M059J (cell line): ENCODE results near the gene GALR2. TPM values are rescaled to one million over a fixed set of nuclear protein-coding genes. Genes with fewer than 3 reads are reported as not detected.

ENCODE experiments used
- DNase-seq: peaks from one replicate; pipeline ENCODE4 v3.0.0-alpha.2; 2012; ENCODE audit warnings: low read depth
- total RNA-seq: library from RNA; depleted of rRNA; stranded (reverse); fragments of >200 nt; shearing (Covaris generic); gene quantifications from 2 replicates; pipeline ENCODE4 v1.2.3, GENCODE V29; 2014

The GALR2 gene
- total RNA-seq, 1 experiment from 2014 or later = 0.30 TPM

DNA sequence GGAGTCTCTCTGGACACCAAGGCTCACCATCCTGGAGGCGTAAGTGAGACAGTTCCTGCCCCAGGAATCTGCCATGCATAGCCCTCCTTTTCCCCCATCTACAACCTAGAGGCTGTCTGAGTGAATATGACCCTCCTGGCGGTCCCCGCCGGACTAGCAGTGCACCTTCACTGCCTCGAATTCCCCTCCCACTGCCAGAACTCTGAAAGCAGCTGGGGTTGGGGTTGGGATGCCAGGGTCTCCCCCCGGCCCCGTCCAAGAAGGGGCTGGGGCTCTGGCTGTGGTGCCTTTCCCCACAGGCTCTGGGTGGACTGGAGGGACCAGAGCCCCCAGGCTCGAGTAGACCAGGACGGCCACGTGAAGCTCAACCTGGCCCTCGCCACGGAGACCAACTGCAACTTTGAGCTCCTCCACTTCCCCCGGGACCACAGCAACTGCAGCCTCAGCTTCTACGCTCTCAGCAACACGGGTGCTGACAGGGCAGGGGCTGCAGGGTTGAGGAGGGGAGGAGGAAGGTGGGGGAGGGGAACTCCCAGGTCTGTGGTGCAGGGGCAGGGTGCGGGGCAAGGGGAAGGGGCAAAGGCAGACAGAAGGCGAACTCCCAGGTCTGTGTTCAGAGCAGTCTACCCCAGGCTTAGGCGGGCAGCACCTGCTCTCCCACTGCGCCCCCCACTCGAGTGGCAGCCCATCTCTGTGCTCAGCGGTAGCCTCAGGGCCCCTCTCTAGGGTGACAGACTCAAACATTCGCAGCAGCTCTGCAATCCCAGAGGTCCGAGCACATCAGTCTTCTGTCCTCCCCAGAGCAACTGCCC lies 5.6 kb downstream of the GALR2 start:
- peak; percentile 26 for DNase-seq

DNA sequence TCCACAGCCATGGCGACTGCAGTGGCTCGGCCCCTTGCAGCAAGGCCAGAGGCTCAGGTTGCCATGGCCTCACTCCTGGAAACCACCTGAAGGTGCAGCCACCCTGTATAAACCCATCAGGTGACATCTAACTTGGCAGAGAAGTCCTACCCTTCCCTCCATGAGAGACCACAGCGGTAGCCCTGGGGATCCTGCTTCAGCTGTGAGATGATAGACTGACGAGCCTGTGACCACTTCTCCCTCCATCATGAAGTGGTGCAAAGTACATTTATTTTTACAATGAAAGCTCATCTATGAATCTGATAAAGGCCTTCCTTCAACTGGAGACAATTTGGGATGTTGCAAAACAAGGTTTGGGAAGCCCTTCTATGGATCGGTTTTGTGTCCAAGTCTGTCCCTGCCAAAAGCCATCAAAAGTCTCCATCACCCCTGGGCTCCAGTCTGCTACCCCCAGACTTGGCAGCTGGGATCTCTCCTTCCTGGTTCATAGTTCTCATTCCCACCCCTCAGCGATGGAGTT lies 6.2 kb downstream of the GALR2 start:
- no peak for DNase-seq

GRCh38 chr17:76081295-76082210 lies 7.0 kb downstream of the GALR2 start:
- DNase-seq = no peak

GRCh38 chr17:76082326-76083251 lies 8.0 kb downstream of the GALR2 start:
- DNase-seq = no peak

GRCh38 chr17:76083536-76084182 lies 9.1 kb downstream of the GALR2 start:
- no peak for DNase-seq

- no peak for DNase-seq
These were observed 10.6 kb downstream of the GALR2 start for GRCh38 chr17:76085066-76085730.

GRCh38 chr17:76085731-76086366 lies 11.3 kb downstream of the GALR2 start:
- no peak for DNase-seq

DNA sequence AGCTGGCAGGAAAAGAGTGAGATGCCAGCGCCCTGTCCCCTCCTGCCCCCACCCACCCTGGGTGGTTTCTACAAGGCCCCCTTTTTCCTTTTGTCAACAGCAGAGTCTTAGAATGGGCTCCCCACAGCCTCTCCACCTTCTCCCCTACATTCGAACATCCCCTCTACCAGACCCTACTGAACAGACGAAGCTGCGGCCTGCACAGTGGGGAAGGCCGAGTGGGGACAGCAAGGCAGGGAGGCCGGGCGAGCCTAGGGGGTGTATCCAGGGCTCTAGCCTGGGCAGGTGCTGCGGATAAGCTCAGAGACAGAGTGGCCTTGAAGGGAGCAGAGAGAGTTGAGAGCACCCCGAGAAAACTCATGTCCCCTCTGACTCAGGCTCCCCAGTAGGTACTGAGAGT lies 11.8 kb downstream of the GALR2 start:
- DNase-seq = no peak

GRCh38 chr17:76087531-76087930 lies 12.9 kb downstream of the GALR2 start:
- DNase-seq = no peak

DNA sequence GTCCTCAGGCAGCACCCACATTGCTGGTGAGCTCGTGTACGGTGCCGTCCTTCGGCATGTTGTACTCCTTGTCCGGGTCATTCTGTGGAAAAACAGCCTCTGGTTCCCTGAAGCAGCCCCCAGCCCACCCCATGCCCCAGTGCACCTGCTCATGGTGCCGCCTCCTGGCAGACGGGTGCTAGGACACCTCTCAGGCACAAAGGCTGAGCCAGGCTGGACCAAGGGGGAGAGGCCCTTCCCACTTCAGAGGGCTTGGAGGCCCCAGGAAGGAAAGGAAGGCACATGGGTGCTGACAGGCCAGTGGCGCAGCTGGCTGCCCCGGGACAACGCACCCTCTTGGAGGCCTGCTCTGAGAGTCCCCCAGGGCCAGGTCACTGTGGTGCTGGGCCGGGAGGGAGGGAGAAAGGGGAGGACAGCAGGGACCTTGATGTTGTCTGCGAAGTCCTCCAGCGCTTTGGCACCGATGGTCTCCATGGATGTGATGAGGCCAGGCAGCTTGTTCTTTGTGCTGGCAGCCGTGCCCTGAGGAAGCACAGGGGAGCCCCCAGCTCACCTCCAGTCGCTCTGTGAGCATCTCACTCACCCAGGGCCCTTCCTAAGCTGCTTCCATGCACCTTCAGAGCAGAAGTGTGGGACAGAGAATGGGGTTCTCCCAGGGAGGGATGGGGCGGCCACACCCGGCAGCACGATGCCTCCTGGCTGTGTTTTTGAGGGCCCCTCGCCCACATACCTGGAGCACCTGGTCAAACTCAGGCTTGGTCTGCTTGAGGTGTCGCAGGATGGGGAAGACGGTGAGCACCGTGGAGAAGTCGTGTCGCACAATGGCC lies 13.7 kb downstream of the GALR2 start:
- DNase-seq = no peak

DNA sequence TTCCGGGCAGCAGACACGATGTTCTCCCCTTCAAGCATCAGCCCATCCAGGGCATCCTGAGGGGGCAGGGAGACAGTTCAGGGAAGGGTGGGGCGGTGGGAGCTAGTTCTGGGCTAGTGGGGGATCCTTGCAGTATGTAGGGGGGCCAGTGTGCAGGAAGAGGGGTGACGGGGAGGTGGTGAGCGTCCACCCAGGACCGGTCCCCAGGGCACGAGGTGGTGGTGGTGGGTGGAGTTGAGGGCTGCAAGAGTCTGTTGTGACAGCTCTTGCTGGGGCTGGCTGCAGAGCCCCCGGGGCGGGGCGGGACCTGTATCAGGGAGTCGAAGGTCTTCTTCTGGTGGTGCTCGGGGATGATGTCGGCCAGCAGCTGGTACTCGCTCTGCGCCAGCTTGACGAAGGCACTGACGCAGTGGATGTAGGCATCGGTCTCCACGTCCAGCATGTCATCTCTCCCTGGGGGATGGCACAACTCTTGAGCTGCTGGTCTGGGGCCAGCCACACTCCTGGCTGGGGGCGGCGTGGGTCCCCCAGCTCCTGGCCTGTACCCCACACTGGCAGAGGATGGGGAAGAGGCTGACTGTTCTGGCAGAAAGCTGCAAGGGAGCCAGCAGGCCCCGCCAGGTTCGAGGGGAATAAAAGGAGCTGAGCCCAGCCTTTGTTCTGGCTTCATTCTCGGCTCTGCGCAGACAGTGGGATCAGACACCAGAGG lies 14.4 kb downstream of the GALR2 start:
- no peak for DNase-seq

- DNase-seq = no peak
These were observed 15.3 kb downstream of the GALR2 start for GRCh38 chr17:76089680-76090516.

- DNase-seq = no peak
These were observed 16.0 kb downstream of the GALR2 start for GRCh38 chr17:76090517-76091129.

DNA sequence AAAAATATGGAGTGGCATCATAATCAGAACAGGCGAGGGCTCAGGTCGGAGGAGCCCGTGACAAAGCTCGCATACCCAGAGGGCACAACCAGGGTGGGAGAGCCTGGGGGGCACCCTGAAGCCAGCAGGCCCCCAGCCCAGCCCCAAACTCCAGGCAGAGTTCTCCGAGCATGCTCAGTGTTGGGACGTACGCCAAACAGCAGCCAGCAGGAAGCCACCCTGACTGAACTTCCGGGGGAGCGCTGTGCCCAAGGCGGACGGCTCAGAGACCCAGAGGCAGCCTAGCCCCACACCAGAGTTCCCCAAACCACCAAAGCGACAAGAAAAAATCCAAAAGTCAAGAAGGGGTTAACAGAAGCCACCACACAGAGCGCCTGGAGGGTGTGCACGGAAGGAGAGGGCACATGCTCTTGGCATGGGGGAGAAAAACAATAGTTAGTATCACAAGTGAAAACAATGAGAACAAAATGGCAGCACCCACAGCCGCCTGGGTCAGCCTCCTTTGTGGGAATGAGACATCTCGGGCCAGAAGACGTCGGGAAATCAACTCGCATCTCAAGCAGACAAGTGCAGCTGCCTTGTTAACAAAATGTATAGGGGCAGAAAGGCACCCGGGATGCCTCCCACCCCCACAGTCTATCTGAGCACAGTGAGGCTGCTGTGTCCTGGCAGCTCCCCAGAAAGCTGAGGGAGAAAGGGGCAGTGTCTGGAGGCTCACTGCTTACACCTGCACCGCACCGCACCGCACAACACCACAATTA lies 17.1 kb downstream of the GALR2 start:
- DNase-seq = no peak

- no peak for DNase-seq
These were observed 18.2 kb downstream of the GALR2 start for GRCh38 chr17:76092526-76093413.
